Measurements from ENCODE around the gene MKNK2.
A peak's percentile ranks its signal among the peaks of the same experiment; 100 is the strongest.

Gene MKNK2

DNA sequence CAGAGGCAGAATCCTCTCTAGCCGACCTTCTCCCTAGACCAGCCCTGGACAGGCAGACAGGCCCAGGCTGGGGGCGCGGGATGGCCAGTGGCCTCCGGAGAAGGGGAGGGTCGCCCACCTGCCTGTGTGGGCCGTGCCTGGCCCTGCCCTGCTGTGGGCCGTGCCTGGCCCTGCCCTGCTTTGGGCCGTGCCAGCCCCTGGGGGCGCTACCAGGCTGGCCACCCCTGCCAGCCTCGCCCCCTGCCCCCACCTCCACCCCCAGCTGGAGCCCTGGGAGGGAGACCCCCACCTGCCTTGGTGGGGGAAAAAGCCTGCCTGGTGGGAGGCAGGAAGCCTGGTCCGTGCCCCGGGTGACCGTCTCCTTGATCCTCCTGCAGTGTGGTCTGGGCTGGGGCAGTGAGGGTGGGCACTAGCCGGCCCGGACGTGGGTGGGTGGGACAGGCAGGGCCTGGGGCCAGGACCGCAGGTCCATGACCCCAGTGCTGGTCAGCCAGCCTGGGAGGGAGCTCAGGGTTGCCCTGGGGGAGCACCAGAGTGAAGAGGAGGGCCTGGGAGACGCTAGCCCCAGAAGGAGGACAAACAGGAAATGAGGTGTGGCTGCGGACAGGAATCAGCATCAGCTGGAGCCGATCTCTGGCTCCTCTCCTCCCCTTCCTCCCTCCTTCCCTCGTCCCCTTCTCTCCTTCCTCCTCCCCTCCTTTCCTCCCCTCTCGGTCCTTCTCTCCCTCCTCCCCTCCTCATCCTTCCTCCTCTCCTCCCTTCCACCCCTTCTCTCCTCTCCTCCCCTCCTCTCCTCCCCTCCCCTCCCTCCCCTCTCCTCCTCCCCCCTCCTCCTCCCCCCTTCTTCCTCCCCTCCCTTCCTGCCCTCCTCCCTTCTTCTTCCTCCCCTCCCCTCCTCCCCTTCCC, 5.1 kb upstream of the MKNK2 start:
- no peak for DNase-seq (ENCODE audit: low read depth, low spot score)
- Histone ChIP-seq H3K36me3 (ENCODE audit: insufficient read depth, low read length) (no peaks in the 10 kb centered on the region), H3K4me3 (no peak overlapping the region), H3K9ac (ENCODE audit: insufficient read length) (no peak overlapping the region), H3K9me3 (ENCODE audit: low read depth, low read length) (no peaks in the 10 kb centered on the region), H3K27ac (peak overlapping the region; percentile 9; the same call in 1 of the 2 replicates)
- TF ChIP-seq POLR2AphosphoS5 (IDR thresholded peaks at IDR 0.05; ENCODE audit: borderline replicate concordance, low read depth, low read length) (no peak), EZH2 (IDR thresholded peaks at IDR 0.05) (no peak), FOXP2 (optimal IDR thresholded peaks at IDR 0.05; ENCODE audit: control extremely low read depth, extremely low read length, insufficient read depth) (no peak)

DNA sequence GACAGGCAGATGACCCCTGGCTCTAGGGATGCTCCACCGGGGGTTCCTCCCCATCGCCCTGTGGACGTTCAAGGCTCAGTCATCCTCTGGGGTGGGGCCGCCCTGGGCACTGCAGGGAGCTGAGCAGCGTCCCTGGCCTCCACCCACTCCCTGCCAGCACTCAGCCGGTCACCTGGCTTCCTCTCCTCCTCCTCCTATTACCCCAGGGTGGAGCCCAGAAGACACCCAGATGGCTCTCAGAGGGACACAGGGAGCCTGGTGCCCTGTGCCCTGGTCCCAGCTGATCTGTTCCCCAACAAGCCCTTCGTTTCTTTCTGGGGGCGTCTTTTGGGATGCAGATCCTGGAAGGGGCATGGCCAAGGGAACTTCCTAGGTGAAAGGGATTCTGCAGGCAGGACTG, 3.7 kb upstream of the MKNK2 start:
- H3K4me3 ChIP-seq: no peak overlapping the region
- H3K9ac ChIP-seq (ENCODE audit: insufficient read length): no peak overlapping the region
- no peaks in the 10 kb centered on the region for H3K9me3 ChIP-seq (ENCODE audit: low read depth, low read length)
- H3K36me3 ChIP-seq (ENCODE audit: insufficient read depth, low read length): no peaks in the 10 kb centered on the region
- DNase-seq (ENCODE audit: low read depth, low spot score): no peak
- TF ChIP-seq FOXP2 (optimal IDR thresholded peaks at IDR 0.05; ENCODE audit: control extremely low read depth, extremely low read length, insufficient read depth) (no peak), POLR2AphosphoS5 (IDR thresholded peaks at IDR 0.05; ENCODE audit: borderline replicate concordance, low read depth, low read length) (no peak), EZH2 (IDR thresholded peaks at IDR 0.05) (no peak)
- H3K27ac ChIP-seq: no peak overlapping the region

DNA sequence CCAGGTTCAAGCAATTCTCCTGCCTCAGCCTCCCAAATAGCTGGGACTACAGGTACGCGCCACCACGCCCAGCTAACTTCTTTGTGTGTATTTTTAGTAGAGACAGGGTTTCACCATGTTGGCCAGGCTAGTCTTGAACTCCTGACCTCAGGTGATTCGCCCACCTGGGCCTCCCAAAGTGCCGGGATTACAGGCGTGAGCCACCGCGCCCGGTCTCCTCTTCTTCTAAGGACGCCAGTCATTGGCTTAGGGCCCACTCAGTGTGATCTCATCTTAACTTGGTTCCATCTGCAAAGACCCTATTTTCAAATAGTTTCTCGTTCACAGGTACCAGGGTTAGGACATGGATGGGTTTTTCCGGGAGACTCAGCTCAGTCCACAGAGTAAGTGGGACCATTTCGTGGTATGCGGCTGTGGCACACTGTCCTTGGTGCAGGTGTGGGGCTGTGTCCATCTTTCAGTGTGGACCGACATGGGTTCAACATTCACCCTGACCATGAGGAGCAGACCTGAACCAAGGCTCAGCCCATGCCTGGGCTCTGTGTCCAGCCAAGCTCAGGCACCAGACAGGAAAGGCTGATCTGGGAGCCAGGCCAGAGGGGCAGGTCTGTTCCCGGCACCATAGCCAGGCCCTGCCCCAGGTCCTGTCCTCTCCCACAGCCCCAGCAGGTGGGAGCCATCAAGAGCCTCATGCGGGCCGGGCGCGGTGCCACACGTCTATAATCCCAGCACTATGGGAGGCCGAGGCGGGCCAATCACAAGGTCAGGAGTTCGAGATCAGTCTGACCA, 2.8 kb upstream of the MKNK2 start:
- Histone ChIP-seq H3K9me3 (ENCODE audit: low read depth, low read length) (no peaks in the 10 kb centered on the region), H3K9ac (ENCODE audit: insufficient read length) (no peak overlapping the region), H3K27ac (no peak overlapping the region), H3K36me3 (ENCODE audit: insufficient read depth, low read length) (no peaks in the 10 kb centered on the region), H3K4me3 (no peak overlapping the region)
- TF ChIP-seq FOXP2 (optimal IDR thresholded peaks at IDR 0.05; ENCODE audit: control extremely low read depth, extremely low read length, insufficient read depth): no peak
- TF ChIP-seq EZH2 (IDR thresholded peaks at IDR 0.05): no peak
- TF ChIP-seq POLR2AphosphoS5 (IDR thresholded peaks at IDR 0.05; ENCODE audit: borderline replicate concordance, low read depth, low read length): no peak
- no peak for DNase-seq (ENCODE audit: low read depth, low spot score)

- TF ChIP-seq FOXP2 (optimal IDR thresholded peaks at IDR 0.05; ENCODE audit: control extremely low read depth, extremely low read length, insufficient read depth): no peak
- no peak for TF ChIP-seq POLR2AphosphoS5 (IDR thresholded peaks at IDR 0.05; ENCODE audit: borderline replicate concordance, low read depth, low read length)
- TF ChIP-seq EZH2 (IDR thresholded peaks at IDR 0.05): no peak
- Histone ChIP-seq H3K27ac (0 out of 2 replicates have a peak overlapping the region, but pooled peaks have one; percentile 19), H3K36me3 (ENCODE audit: insufficient read depth, low read length) (no peaks in the 10 kb centered on the region), H3K4me3 (peak overlapping the region; percentile 81), H3K9me3 (ENCODE audit: low read depth, low read length) (no peaks in the 10 kb centered on the region), H3K9ac (ENCODE audit: insufficient read length) (no peak overlapping the region)
- no peak for DNase-seq (ENCODE audit: low read depth, low spot score)
These were observed 995 bp upstream of the MKNK2 start for GRCh38 chr19:2051773-2052704.

DNA sequence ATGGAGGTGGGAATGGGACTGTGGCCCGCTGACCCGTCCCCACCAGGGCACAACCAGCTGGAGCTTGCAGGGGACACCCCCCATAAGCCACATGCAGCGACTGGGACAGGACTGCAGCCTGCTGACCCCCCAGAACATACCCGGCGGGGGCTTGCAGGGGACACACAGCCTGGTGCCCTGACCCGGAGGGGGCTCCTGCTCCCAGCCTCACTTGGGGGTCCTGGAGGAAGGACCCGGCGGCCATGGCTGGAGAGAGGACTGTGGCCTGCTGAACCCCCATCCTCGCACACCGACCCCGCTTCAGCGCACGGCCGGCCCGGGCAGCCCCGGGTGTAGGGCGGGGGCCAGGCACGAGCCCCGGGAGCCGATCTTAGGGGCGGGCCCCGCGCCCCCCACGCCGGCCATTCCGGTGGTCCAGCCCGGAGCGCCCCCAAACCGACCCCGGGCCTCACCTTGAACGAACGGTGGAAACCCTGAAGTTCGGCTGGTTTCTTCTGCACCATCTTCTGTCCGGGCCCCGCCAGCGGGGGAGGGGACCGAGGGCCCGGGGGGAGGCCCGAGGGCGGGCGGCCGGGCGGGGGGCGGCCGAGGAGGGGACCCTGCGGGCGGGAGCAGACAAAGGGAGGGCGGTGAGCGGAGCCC, 574 bp downstream of the MKNK2 start:
- H3K9ac ChIP-seq (ENCODE audit: insufficient read length): peak overlapping the region; percentile 80
- TF ChIP-seq EZH2 (IDR thresholded peaks at IDR 0.05): no peak
- no peak for TF ChIP-seq POLR2AphosphoS5 (IDR thresholded peaks at IDR 0.05; ENCODE audit: borderline replicate concordance, low read depth, low read length)
- no peak for TF ChIP-seq FOXP2 (optimal IDR thresholded peaks at IDR 0.05; ENCODE audit: control extremely low read depth, extremely low read length, insufficient read depth)
- DNase-seq (ENCODE audit: low read depth, low spot score): no peak
- H3K36me3 ChIP-seq (ENCODE audit: insufficient read depth, low read length): no peaks in the 10 kb centered on the region
- no peaks in the 10 kb centered on the region for H3K9me3 ChIP-seq (ENCODE audit: low read depth, low read length)
- no peak overlapping the region for H3K27ac ChIP-seq
- peak overlapping the region; percentile 92 for H3K4me3 ChIP-seq

- H3K4me3 ChIP-seq: peak overlapping the region; percentile 92
- no peak for DNase-seq (ENCODE audit: low read depth, low spot score)
These were observed 1.2 kb downstream of the MKNK2 start for GRCh38 chr19:2049741-2050348.

More at GRCh38 chr19:2049741-2050348, 1.2 kb downstream of the MKNK2 start:
- Histone ChIP-seq H3K36me3 (ENCODE audit: insufficient read depth, low read length) (no peaks in the 10 kb centered on the region), H3K27ac (no peak overlapping the region), H3K9ac (ENCODE audit: insufficient read length) (peak overlapping the region; percentile 80), H3K9me3 (ENCODE audit: low read depth, low read length) (no peaks in the 10 kb centered on the region)
- TF ChIP-seq POLR2AphosphoS5 (IDR thresholded peaks at IDR 0.05; ENCODE audit: borderline replicate concordance, low read depth, low read length) (no peak), FOXP2 (optimal IDR thresholded peaks at IDR 0.05; ENCODE audit: control extremely low read depth, extremely low read length, insufficient read depth) (peak; percentile 2), EZH2 (IDR thresholded peaks at IDR 0.05) (no peak)

Data from SK-N-MC (cell line).